GM12873 (cell line): ENCODE data around the gene NR3C2.

Source experiments
- CTCF ChIP-seq: IDR thresholded peaks from 2 replicates; pipeline ENCODE4 v1.5.1; 2012; ENCODE audit warnings: low read depth, mild to moderate bottlenecking, moderate library complexity, low read length, control low read depth; ENCODE audit not compliant: insufficient read depth; ENCODE audit errors: missing control alignments

NR3C2 gene

GRCh38 chr4:148114436-148114835, 327.8 kb downstream of the NR3C2 start:
- TF ChIP-seq CTCF: no peak

GRCh38 chr4:148112231-148112982, 329.8 kb downstream of the NR3C2 start:
- no peak for TF ChIP-seq CTCF

DNA sequence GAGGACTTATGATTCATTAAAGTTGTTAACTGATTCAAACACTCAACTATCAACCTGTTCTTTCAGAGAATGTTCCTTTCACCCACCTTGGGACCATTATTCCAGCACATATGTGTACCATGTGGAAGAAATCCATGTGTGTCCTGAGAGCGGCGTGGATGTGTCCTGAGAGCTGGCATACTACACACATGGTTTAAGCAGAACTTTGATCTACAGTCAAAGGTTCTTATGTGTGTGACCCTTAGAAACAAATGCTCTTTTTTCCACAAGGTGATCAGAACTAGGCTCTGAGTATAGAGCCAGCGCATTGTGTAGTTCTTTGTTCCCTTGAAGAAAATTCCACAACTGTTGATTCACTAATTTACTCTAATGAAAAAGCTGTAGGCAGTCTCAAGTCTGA, 332.0 kb downstream of the NR3C2 start:
- no peak for TF ChIP-seq CTCF

DNA sequence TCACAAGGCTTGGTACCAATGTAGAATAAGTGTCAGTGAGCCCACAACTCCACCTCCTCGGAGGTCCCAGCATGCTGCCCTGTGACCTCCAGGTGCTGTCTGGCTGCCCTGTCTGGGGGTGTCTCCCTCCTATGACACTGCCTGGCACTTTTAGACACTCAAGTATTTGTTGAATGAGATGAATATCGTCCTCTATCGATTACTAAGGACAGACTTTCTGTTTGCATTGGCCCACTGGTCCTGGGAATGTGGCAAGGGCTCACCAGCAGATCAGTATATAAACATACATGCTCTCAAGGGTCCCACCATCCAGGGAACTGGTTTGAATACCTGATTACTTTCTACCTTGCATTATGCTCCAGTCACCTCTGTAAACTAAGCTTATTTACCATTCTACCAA, 333.0 kb downstream of the NR3C2 start:
- TF ChIP-seq CTCF: no peak

DNA sequence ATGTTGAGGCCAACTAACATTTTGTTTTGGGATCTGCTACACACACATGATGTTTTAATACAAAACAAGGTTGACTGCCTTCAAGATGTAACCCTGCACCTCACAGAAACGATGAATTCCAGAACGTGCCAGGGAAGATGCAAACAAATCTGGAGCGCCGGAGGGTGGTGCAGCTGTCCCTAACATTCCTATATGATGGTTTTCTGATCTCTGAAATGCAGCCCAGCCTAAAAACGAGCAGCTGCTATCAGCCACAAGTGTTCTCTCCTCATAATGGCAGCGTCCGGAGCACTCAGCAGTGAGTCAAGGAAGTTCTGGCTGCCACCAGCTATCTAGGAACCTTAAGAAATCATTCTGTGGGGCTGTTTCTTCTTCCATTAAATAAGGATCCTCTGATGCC, 333.4 kb downstream of the NR3C2 start:
- no peak for TF ChIP-seq CTCF

DNA sequence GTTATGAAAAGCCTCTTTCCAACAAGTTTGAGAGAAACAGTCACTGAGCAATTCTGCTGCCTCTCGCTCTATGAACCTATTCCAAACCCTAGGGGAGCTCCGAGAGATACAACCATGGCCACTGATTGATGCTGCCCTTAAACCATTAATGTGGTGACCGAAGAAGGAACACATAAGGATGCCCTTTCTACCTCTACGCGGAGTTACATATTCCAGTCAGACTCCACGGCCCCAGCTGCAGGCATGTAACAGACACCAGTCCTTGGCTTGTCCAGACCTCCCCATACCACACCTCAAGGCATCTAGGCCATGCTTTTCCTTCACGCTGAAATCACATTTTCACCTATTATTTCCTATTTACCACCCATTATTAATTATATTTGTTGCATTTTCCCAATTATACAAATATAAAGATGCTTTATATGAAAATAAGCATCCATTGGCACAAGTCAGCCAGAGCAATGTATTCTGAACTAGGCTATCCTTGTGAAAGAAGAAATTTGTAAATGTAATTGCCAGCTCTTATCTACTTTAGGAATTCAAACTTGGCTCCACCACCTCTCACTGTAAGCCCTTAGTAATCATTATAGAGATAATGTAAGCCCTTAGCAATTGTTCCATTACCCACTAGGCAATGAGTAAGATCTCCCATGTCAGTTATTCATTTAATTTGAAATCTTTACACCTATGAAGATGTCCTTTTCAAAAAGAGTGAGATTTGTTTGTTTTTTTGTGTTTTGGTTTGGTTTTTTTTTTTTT, 338.4 kb downstream of the NR3C2 start:
- no peak for TF ChIP-seq CTCF

DNA sequence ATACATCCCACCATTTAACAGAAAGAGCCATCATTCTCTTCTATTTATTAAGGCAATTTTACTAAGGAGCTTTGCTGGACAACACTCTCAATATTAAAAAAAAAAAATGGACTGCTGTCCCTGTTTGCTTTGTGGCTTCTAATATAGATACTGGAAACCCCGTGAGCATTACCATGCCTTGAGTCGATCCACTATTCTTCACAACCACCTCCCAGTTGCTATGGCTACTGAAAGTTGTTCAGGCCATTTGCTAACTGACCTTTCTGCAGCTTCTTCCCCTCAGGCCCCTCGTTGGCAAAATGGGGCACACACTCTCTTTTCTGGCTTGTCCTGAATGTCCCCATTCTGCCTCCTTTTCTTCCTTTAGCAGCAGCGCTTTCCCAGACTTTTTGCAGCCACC, 340.4 kb downstream of the NR3C2 start:
- TF ChIP-seq CTCF: no peak
